ENCODE results near the gene PALLD.

Gene PALLD

GRCh38 chr4:168695288-168695687 is 198.4 kb downstream of the PALLD start (continued):
- TF ChIP-seq ATF2 (tag by site-specific recombination; IDR thresholded peaks at IDR 0.05; ENCODE audit: low read depth) (peak; percentile 88), PRDM2 (tag by site-specific recombination; IDR thresholded peaks at IDR 0.05; ENCODE audit: borderline replicate concordance) (no peak), ZNF629 (tag by site-specific recombination; IDR thresholded peaks at IDR 0.05) (peak; percentile 39; the same call in 1 of the 2 replicates), ZNF335 (tag by site-specific recombination; conservative IDR thresholded peaks at IDR 0.05) (no peak), ZNF621 (tag by site-specific recombination; IDR thresholded peaks at IDR 0.05) (no peak), MZF1 (tag by site-specific recombination; IDR thresholded peaks at IDR 0.05; ENCODE audit: borderline replicate concordance) (no peak), ZNF561 (tag by site-specific recombination; IDR thresholded peaks at IDR 0.05; ENCODE audit: borderline replicate concordance) (no peak), ZNF366 (tag by site-specific recombination; conservative IDR thresholded peaks at IDR 0.05) (0 out of 2 replicates have a peak, but pooled peaks have one; percentile 11), ZNF530 (tag by site-specific recombination; IDR thresholded peaks at IDR 0.05; ENCODE audit: low read depth) (no peak), SETDB1 (IDR thresholded peaks at IDR 0.05; ENCODE audit: insufficient read length, low read length) (no peak), GLIS1 (tag by site-specific recombination; IDR thresholded peaks at IDR 0.05) (no peak), ZNF626 (tag by site-specific recombination; IDR thresholded peaks at IDR 0.05) (no peak)
- TF ChIP-seq, protein P1, sequence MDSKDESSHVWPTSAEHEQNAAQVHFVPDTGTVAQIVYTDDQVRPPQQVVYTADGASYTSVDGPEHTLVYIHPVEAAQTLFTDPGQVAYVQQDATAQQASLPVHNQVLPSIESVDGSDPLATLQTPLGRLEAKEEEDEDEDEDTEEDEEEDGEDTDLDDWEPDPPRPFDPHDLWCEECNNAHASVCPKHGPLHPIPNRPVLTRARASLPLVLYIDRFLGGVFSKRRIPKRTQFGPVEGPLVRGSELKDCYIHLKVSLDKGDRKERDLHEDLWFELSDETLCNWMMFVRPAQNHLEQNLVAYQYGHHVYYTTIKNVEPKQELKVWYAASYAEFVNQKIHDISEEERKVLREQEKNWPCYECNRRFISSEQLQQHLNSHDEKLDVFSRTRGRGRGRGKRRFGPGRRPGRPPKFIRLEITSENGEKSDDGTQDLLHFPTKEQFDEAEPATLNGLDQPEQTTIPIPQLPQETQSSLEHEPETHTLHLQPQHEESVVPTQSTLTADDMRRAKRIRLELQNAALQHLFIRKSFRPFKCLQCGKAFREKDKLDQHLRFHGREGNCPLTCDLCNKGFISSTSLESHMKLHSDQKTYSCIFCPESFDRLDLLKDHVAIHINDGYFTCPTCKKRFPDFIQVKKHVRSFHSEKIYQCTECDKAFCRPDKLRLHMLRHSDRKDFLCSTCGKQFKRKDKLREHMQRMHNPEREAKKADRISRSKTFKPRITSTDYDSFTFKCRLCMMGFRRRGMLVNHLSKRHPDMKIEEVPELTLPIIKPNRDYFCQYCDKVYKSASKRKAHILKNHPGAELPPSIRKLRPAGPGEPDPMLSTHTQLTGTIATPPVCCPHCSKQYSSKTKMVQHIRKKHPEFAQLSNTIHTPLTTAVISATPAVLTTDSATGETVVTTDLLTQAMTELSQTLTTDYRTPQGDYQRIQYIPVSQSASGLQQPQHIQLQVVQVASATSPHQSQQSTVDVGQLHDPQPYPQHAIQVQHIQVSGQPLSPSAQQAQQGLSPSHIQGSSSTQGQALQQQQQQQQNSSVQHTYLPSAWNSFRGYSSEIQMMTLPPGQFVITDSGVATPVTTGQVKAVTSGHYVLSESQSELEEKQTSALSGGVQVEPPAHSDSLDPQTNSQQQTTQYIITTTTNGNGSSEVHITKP (tag by site-specific recombination; IDR thresholded peaks at IDR 0.05) = no peak
- TF ChIP-seq, protein P2, sequence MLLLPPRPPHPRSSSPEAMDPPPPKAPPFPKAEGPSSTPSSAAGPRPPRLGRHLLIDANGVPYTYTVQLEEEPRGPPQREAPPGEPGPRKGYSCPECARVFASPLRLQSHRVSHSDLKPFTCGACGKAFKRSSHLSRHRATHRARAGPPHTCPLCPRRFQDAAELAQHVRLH (tag by site-specific recombination; IDR thresholded peaks at IDR 0.05) = no peak

- Histone ChIP-seq H3K36me3 (ENCODE audit: control insufficient read depth in 2 of 2, insufficient read depth in 1 of 2, low read length in 2 of 2) (no peaks in the 10 kb centered on the region), H3K27ac (ENCODE audit: extremely low read depth, low read depth, low read length) (no peak overlapping the region), H3K4me1 (ENCODE audit: control insufficient read depth, insufficient read depth, low read length) (peaks cover 15% of the 10 kb centered on the region; the same call in 1 of the 2 replicates), H3K9me3 (ENCODE audit: control insufficient read depth, insufficient read depth, low read depth, low read length) (no peaks in the 10 kb centered on the region), H3K4me3 (ENCODE audit: low read depth, low read length) (no peak overlapping the region)
- CTCF ChIA-PET = no interaction called here
- POLR2A ChIA-PET = no interaction called here
- TF ChIP-seq ZNF558 (tag by site-specific recombination; IDR thresholded peaks at IDR 0.05) = no peak
- no peak for TF ChIP-seq ZNF148 (tag by site-specific recombination; IDR thresholded peaks at IDR 0.05; ENCODE audit: borderline replicate concordance)
- TF ChIP-seq ZNF707 (tag by site-specific recombination; IDR thresholded peaks at IDR 0.05) = no peak
- TF ChIP-seq ZNF514 (tag by site-specific recombination; IDR thresholded peaks at IDR 0.05) = no peak
These were observed 199.4 kb downstream of the PALLD start for GRCh38 chr4:168696280-168696679.

All from HEK293 (cell line).